Activated CD8-positive, alpha-beta memory T cell treated with anti-CD3 and anti-CD28 coated beads for 4 hours (primary cell): Measurements from ENCODE around the gene BASP1.
"Not testable (repeated sequence)": the region's sequence is repeated elsewhere in the genome, so short reads cannot be mapped to it uniquely, and the experiment has no call there.

Experiments used
- DNase-seq, 2 donors: peaks; one replicate each; pipeline ENCODE4 v3.0.0-alpha.2; 2020; ENCODE audit warnings: low read depth in 2 of 2

BASP1 gene

GRCh38 chr5:17317473-17317872 lies 100.0 kb downstream of the BASP1 start:
- no peak for DNase-seq

GRCh38 chr5:17319095-17319494 lies 101.7 kb downstream of the BASP1 start:
- DNase-seq: not testable (repeated sequence)

GRCh38 chr5:17325770-17326599 lies 108.6 kb downstream of the BASP1 start:
- DNase-seq: no peak
